Panc1 (cell line): ENCODE data around the gene GRIK4. TPM values are rescaled to one million over a fixed set of nuclear protein-coding genes. Genes with fewer than 3 reads are reported as not detected.

Experiments
- ATAC-seq: fragments of 200-7000 bp; cut with Tn5 transposase; 2 replicates; pipeline ENCODE4 v1.9.1; 2020; ENCODE audit warnings: mild to moderate bottlenecking, moderate library complexity
- BruUV-seq: library from RNA; stranded (reverse); fragments of 400-500 nt; replicated peaks from 2 replicates; lab custom pipeline; 2021; lab: Mats Ljungman, UMichigan
- CTCF ChIA-PET: fragments of 300-600 bp; sonication (Branson Sonifier 250); formaldehyde crosslinking; loops from one replicate; lab custom pipeline; 2022; ENCODE audit warnings: antibody characterized with exemption; lab: Charles Lee
- POLR2A ChIA-PET: fragments of 300-600 bp; sonication (Branson Sonifier 250); formaldehyde crosslinking; loops from one replicate; lab custom pipeline; 2022; ENCODE audit warnings: antibody characterized with exemption; lab: Charles Lee
- DNase-seq: peaks from one replicate; pipeline ENCODE4 v3.0.0-alpha.2; 2010; ENCODE audit warnings: low read depth, low spot score
- H3K27ac ChIP-seq: 2 replicates; pipeline ENCODE4 v1.5.1; 2011; ENCODE audit warnings: mild to moderate bottlenecking, low read length, inconsistent platforms
- H3K27me3 ChIP-seq: fragments of 200-500 bp; sonication (Bioruptor generic); 2 replicates; pipeline ENCODE4 v1.6.0; 2014; ENCODE audit warnings: low read length, inconsistent platforms; ENCODE audit not compliant: control insufficient read depth, insufficient read depth
- H3K36me3 ChIP-seq: fragments of 200-500 bp; sonication (Bioruptor generic); 2 replicates; pipeline ENCODE4 v1.5.1; 2014; ENCODE audit warnings: inconsistent platforms, mild to moderate bottlenecking, low read length, moderate library complexity; ENCODE audit not compliant: control insufficient read depth, insufficient read depth
- H3K4me1 ChIP-seq: 2 replicates; pipeline ENCODE4 v1.5.1; 2011; ENCODE audit warnings: inconsistent platforms, mild to moderate bottlenecking, low read length, moderate library complexity; ENCODE audit not compliant: control insufficient read depth, insufficient read depth
- H3K4me3 ChIP-seq, 2 experiments: 2 replicates each; pipeline ENCODE4 v1.5.1; 2011 to 2012; ENCODE audit warnings: low read depth in 2 of 2, low read length in 2 of 2, mild to moderate bottlenecking in 2 of 2, inconsistent platforms in 1 of 2, moderate library complexity in 1 of 2
- H3K9me3 ChIP-seq: fragments of 200-500 bp; sonication (Bioruptor generic); 2 replicates; pipeline ENCODE4 v1.5.1; 2014; ENCODE audit warnings: low read depth, mild to moderate bottlenecking, inconsistent platforms, low read length, moderate library complexity; ENCODE audit not compliant: control insufficient read depth, insufficient read depth
- POLR2AphosphoS5 ChIP-seq: IDR thresholded peaks from 2 replicates; pipeline ENCODE4 v1.6.1; 2012; ENCODE audit warnings: mild to moderate bottlenecking, low read depth, low read length, moderate library complexity
- SIN3A ChIP-seq: IDR thresholded peaks from 2 replicates; pipeline ENCODE4 v1.6.1; 2012; ENCODE audit warnings: low read depth, mild to moderate bottlenecking, low read length, moderate library complexity, borderline replicate concordance; ENCODE audit not compliant: insufficient read depth
- TCF7L2 ChIP-seq: IDR thresholded peaks from 2 replicates; pipeline ENCODE4 v1.6.1; 2011; ENCODE audit warnings: mild to moderate bottlenecking, low read depth, low read length, inconsistent platforms
- in situ Hi-C: cut with HindIII; loops from 2 replicates; pipeline ENCODE4 v1.10.0; 2016; ENCODE audit warnings: low sequenced_read_pairs, low pct_unique_long_range_greater_than_20kb
- intact Hi-C: fragments of 100-400 bp; cut with micrococcal nuclease; formaldehyde crosslinking; loops from one replicate; pipeline ENCODE4 v1.10.0; 2022; ENCODE audit not compliant: unreplicated experiment
- total RNA-seq: library from RNA; stranded (reverse); gene quantifications from one replicate; pipeline ENCODE4 v1.2.1, GENCODE V29; 2021; ENCODE audit not compliant: unreplicated experiment
- TF ChIP-seq, protein P1 (sequence below), 2 experiments: IDR thresholded peaks; 2 replicates each; pipeline ENCODE4 v1.6.1; 2011 to 2012; ENCODE audit warnings: low read depth in 2 of 2, control low read depth in 1 of 2, low read length in 1 of 2, mild to moderate bottlenecking in 1 of 2, moderate library complexity in 1 of 2; ENCODE audit not compliant: insufficient read depth in 1 of 2
- TF ChIP-seq, protein P2 (sequence below): fragments of 450-650 bp; IDR thresholded peaks from 2 replicates; pipeline ENCODE4 v1.5.1; 2017; ENCODE audit warnings: mild to moderate bottlenecking

Gene GRIK4
- total RNA-seq, 1 experiment from 2014 or later: 0.62 TPM

DNA sequence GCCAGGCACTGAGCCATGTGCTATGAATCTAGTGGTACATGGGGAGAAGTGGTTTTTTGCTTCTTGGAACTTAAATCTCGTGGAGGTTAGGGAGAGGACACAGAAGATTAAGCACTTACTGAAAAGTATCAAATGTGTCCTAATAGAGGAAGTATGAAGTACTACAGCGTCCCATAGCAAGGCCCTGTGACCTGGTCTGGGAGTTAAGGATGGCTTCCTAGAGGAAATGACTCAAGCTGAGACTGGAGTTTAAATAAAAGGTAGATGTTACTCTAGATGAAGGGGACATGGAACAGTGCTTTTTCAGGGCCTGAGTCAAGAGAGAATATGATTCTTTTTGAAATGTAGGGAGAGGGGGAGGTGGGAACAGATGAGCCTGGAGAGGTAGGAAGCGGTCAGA, 202.9 kb downstream of the GRIK4 start:
- no peak overlapping the region for H3K27ac ChIP-seq

DNA sequence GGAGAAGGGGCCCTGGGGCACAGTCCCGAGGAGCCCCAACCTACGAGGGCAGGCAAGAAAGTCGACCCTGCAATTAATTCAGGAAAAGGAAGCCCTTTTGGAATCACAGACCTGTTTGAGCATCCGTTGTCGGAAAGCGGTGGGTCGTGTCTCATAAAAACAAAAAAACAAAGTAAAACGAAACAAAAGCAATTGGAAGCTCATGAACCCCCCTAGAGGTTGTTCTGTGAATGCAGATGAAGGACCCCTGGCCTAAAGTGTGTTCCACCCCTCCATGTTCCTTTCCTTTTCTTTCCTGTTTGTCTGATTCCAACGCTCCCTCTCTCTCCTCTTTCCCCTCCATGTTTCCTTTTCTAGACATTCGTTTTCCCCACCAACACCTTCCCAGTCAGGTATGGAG, 203.7 kb downstream of the GRIK4 start:
- Histone ChIP-seq H3K27me3 (peaks cover 17% of the 10 kb centered on the region), H3K36me3 (no peaks in the 10 kb centered on the region), H3K9me3 (no peaks in the 10 kb centered on the region), H3K27ac (no peak overlapping the region), H3K4me3 (peak overlapping the region in 1 of 2 experiments; percentile 23; a peak in 1 of 4 replicates), H3K4me1 (peaks cover 4% of the 10 kb centered on the region; the same call in 1 of the 2 replicates)
- no peak for TF ChIP-seq TCF7L2
- TF ChIP-seq, protein P1, sequence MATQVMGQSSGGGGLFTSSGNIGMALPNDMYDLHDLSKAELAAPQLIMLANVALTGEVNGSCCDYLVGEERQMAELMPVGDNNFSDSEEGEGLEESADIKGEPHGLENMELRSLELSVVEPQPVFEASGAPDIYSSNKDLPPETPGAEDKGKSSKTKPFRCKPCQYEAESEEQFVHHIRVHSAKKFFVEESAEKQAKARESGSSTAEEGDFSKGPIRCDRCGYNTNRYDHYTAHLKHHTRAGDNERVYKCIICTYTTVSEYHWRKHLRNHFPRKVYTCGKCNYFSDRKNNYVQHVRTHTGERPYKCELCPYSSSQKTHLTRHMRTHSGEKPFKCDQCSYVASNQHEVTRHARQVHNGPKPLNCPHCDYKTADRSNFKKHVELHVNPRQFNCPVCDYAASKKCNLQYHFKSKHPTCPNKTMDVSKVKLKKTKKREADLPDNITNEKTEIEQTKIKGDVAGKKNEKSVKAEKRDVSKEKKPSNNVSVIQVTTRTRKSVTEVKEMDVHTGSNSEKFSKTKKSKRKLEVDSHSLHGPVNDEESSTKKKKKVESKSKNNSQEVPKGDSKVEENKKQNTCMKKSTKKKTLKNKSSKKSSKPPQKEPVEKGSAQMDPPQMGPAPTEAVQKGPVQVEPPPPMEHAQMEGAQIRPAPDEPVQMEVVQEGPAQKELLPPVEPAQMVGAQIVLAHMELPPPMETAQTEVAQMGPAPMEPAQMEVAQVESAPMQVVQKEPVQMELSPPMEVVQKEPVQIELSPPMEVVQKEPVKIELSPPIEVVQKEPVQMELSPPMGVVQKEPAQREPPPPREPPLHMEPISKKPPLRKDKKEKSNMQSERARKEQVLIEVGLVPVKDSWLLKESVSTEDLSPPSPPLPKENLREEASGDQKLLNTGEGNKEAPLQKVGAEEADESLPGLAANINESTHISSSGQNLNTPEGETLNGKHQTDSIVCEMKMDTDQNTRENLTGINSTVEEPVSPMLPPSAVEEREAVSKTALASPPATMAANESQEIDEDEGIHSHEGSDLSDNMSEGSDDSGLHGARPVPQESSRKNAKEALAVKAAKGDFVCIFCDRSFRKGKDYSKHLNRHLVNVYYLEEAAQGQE (IDR thresholded peaks at IDR 0.05; ENCODE audit: insufficient read depth in 1 of 2, low read depth in 2 of 2, low read length in 1 of 2): no peak
- TF ChIP-seq SIN3A: no peak
- TF ChIP-seq, protein P2, sequence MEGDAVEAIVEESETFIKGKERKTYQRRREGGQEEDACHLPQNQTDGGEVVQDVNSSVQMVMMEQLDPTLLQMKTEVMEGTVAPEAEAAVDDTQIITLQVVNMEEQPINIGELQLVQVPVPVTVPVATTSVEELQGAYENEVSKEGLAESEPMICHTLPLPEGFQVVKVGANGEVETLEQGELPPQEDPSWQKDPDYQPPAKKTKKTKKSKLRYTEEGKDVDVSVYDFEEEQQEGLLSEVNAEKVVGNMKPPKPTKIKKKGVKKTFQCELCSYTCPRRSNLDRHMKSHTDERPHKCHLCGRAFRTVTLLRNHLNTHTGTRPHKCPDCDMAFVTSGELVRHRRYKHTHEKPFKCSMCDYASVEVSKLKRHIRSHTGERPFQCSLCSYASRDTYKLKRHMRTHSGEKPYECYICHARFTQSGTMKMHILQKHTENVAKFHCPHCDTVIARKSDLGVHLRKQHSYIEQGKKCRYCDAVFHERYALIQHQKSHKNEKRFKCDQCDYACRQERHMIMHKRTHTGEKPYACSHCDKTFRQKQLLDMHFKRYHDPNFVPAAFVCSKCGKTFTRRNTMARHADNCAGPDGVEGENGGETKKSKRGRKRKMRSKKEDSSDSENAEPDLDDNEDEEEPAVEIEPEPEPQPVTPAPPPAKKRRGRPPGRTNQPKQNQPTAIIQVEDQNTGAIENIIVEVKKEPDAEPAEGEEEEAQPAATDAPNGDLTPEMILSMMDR: peak; percentile 69
- intact Hi-C loops: no loop called here
- POLR2A ChIA-PET: no interaction called here
- DNase-seq: no peak
- in situ Hi-C loops: no loop called here
- no TSS peak for BruUV-seq
- CTCF ChIA-PET: interaction anchor here (0.6 to 0.9 kb wide), 2 partner anchors 10 to 30 kb away, joined by 4 to 5 read pairs; no protein-coding TSS in a partner anchor
- no peak for ATAC-seq

More for the DNA sequence above, 202.9 kb downstream of the GRIK4 start:
- DNase-seq: no peak
- peaks cover 5% of the 10 kb centered on the region; the same call in 1 of the 2 replicates for H3K4me1 ChIP-seq
- H3K36me3 ChIP-seq: no peaks in the 10 kb centered on the region
- no peaks in the 10 kb centered on the region for H3K9me3 ChIP-seq
- in situ Hi-C loops: no loop called here
- TF ChIP-seq, protein P1 (IDR thresholded peaks at IDR 0.05; ENCODE audit: insufficient read depth in 1 of 2, low read depth in 2 of 2, low read length in 1 of 2): no peak
- TF ChIP-seq, protein P2: no peak
- TF ChIP-seq POLR2AphosphoS5 (no peak), TCF7L2 (no peak), SIN3A (no peak)
- POLR2A ChIA-PET: no interaction called here
- BruUV-seq: no TSS peak
- H3K27me3 ChIP-seq: peaks cover 9% of the 10 kb centered on the region
- H3K4me3 ChIP-seq: no peak overlapping the region
- intact Hi-C loops: no loop called here
- CTCF ChIA-PET: interaction anchor here (0.9 kb wide), 1 partner anchor 29 kb away, joined by 5 read pairs; no protein-coding TSS in a partner anchor
- no peak for ATAC-seq
